GM18519 (cell line): ENCODE results near the gene BCAM.

Experiments
- ATAC-seq: cut with Tn5 transposase; IDR thresholded peaks from one replicate; pipeline ENCODE4 v1.9.1; 2021; ENCODE audit warnings: mild to moderate bottlenecking, moderate library complexity; ENCODE audit not compliant: unreplicated experiment, low FRiP score

The BCAM gene

DNA sequence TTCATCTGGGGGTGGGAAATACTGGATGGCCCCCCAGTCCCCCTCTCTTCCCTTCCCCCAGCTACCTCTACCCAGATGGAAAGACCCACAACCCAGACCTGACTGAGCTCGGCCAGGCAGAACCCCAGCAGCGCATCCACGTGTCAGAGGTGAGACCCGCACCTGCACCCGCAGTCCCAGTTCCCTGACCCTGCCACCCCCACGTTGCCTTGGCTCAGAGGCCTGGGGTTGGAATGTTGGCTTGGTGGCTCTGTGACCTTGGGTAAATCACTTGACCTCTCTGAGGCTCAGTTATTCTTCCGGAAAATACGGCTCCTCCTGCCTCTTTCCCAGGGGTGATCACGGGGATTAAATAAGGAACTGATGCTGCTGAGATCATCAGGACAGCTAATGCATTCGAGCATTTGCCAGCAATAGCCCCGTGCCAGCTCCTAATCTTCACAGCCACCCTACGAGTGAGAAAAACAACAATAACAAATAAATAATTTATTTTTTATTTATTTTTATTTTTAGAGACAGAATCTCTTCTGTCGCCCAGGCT, 18.9 kb upstream of the BCAM start:
- no peak for ATAC-seq

DNA sequence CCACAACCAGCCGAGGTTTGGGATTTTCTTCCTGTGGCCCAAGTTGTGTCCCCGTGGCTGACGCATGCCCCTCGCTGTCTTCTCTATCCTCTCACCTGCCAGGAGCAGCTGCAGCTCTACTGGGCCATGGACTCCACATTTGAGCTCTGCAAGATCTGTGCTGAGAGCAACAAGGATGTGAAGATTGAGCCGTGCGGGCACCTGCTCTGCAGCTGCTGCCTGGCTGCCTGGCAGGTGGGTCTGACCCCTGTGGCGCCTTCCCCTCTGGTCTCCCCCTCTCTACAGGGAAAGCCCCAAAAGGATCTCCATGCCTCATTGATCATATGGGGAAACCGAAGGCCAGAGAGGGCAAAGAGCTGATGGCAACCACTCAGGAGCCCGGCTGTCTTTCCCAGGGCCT, 16.6 kb upstream of the BCAM start:
- no peak for ATAC-seq

- ATAC-seq = no peak
Observed at GRCh38 chr19:44794610-44795009, 14.3 kb upstream of the BCAM start.

DNA sequence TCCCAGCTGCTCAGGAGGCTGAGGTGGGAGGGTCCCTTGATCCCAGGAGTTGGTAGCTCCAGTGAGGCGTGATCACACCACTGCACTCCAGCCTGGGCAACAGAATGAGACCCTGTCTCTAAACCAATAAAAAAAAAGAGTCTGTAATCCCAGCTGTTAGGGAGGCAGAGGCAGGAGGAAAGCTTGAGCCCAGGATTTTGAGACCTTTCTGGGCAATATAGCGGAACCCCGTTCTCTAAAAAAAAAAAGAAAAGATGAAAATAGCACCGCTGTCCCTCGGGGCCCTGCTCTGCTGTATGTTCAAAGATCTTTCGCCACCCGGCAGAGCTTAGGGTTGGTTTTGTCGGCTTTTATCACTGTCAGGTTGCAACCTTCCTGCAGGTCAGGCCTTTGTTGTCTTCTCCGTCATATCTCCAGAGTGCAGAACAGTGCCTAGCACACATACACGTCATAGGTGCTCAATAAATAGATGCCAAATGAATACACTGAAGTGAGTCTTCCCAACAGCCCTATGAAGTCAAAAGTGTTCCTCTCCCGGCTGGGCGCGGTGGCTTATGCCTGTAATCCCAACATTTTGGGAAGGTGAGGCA, 13.4 kb upstream of the BCAM start:
- no peak for ATAC-seq

GRCh38 chr19:44796701-44797115, 12.2 kb upstream of the BCAM start:
- no peak for ATAC-seq

- ATAC-seq = no peak
Observed at GRCh38 chr19:44799627-44800346, 9.1 kb upstream of the BCAM start.

DNA sequence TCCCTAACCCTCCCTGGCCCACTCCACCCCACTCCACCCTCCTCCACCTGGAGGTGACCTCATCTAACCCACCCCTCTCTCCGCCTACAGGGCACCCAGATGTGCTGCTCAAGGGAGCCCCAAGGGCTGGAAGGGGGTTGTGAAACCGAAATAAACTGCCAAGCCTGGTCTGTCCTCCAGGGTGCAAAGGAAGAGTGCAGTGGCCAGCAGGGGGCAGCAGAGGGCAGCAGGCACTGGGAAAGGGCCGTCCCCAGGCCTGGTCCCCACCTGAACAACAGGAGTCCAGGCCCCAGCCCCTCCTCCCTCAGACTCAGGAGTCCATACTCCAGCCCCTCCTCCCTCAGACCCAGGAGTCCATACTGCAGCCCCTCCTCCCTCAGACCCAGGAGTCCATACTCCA, 8.4 kb upstream of the BCAM start:
- no peak for ATAC-seq

DNA sequence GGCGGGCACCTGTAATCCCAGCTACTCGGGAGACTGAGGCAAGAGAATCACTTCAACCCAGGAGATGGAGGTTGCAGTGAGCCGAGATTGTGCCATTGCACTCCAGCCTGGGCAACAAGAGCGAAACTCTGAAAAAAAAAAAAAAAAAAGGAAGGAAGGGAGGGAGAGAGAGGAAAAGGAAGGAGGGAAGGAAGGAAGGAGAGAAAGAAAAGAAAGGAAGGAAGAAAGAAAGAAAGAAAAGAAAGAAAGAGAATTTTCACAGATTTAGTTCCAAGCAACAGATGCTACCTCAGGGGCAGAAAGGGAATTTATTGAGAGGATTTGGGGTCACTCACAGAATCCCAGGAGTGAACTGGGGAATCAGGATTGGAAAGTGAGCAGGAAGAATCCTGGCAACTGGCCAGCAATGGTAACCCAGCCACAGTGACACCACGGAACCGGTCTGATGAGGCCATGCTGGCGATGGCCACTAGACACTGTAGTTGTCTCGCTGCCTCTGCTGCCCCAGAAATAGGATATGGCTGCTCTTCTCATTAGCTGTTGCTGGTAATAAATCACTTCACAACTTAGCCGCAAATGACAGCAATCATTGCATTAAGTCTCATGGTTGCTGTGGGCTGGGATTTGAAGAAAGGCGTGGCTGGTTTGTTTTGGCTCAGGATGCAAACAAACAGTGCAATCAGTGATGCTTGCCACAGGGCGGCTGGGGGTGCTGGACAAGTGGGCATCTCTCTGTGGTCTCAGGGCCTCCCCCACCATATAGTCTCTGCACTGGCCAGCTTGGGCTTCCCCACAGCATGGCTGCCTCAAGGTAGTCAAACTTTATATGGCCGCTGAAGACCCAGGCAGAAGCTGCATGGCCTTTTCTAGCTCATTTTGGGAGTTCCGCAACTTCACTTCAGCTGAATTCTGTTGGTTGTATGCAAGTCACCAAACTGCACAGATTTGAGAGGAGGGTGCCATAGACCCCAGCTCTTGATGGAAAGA, 5.2 kb upstream of the BCAM start:
- ATAC-seq = no peak

DNA sequence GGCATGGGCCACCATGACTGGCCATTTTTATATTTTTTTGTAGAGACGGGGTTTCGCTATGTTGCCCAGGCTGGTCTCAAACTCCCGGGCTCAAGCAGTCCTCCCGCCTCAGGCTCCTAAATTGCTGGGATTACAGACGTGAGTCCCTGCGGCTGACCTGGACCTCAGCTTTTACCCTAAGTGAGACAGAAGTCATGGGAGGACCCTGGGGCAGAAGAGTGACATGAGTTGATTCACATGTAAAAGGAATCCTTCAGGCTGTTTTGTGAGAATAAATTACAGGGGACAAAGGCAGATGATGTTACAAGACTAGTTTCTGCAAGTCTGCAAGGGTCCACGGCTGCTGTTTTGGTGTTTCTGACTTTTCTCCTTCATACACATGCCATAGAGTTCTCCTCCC, 2.6 kb upstream of the BCAM start:
- no peak for ATAC-seq

DNA sequence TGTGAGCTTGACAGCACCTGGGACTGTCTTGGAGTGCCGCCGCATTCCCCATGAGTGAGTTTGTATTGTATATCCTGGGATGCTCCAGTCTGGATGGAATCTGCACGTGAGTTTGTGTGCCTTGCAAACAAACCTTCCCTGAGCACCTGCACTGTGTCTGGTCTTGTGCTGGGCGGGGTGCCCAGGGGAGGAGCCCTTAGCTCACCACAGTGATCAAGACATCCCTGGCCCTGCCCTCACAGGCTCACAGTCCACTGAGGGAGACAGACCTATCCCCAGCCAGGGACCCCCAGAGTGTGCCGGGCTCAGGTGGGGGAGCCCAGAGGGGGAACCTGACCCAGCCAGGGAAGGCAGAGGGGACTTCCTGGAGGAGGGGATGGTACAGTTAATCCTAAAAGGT, 1.7 kb upstream of the BCAM start:
- ATAC-seq = no peak

GRCh38 chr19:44807652-44808462, 1.0 kb upstream of the BCAM start:
- ATAC-seq = no peak

GRCh38 chr19:44809577-44810233, 802 bp downstream of the BCAM start:
- ATAC-seq = no peak

- ATAC-seq = no peak
Observed at GRCh38 chr19:44810234-44811121, 1.6 kb downstream of the BCAM start.

DNA sequence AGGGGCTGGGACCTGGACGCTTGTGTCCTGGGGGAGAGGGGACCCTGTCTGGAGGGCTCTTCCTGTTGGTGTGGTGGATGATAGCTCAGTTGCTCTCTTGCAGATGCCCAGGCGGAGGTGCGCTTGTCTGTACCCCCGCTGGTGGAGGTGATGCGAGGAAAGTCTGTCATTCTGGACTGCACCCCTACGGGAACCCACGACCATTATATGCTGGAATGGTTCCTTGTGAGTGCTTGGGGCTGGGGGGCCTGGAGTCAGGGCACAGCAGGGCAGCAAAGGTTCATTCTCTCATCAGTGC, 2.2 kb downstream of the BCAM start:
- ATAC-seq = no peak

DNA sequence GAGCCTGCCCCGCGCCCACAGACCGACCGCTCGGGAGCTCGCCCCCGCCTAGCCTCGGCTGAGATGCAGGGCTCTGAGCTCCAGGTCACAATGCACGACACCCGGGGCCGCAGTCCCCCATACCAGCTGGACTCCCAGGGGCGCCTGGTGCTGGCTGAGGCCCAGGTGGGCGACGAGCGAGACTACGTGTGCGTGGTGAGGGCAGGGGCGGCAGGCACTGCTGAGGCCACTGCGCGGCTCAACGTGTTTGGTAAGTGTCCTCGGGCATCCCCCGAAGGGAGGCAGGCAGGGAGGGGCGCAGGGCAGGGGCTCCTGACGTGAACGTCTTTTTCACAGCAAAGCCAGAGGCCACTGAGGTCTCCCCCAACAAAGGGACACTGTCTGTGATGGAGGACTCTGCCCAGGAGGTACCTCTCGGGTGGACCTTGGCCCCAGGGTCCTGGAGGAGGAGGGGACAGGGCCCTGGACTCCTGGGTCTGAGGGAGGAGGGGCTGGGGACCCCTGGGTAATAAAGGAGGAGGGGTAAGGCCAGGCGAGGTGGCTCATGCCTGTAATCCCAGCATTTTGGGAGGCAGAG, 3.3 kb downstream of the BCAM start:
- ATAC-seq = no peak

- no peak for ATAC-seq
Observed at GRCh38 chr19:44813070-44813840, 4.4 kb downstream of the BCAM start.

GRCh38 chr19:44813841-44814470, 5.1 kb downstream of the BCAM start:
- ATAC-seq = no peak
